Activated CD4-positive, alpha-beta T cell treated with anti-CD3 and anti-CD28 coated beads for 24 hours (primary cell): ENCODE results near the gene GLYATL1.
"Not testable (repeated sequence)": the region's sequence is repeated elsewhere in the genome, so short reads cannot be mapped to it uniquely, and the experiment has no call there.

Experiments
- DNase-seq, 2 donors: peaks; one replicate each; pipeline ENCODE4 v3.0.0-alpha.2; 2020; ENCODE audit warnings: low read depth in 2 of 2

The GLYATL1 gene

GRCh38 chr11:58998480-58999290, 59.4 kb downstream of the GLYATL1 start:
- no peak for DNase-seq

DNA sequence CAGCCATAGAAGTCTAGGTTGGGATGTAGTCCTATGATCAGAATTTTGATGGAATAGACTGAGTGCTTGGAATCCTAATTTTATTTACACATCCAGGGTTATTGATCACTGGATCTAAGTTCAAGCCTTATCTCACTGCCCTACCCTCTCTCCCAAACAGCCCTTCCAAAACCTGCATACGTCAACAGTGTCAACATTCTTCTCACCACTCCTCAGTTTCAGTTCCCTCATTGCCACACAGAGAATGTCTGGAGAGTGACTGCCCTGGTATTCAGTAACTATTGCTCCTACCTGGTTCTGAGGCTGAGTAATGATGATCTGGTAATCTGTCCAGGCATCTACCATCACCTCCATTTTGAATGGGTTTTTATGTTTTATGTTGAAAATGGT, 60.0 kb downstream of the GLYATL1 start:
- DNase-seq: no peak

- no peak for DNase-seq
Measured at GRCh38 chr11:59000003-59000402, 60.7 kb downstream of the GLYATL1 start.

DNA sequence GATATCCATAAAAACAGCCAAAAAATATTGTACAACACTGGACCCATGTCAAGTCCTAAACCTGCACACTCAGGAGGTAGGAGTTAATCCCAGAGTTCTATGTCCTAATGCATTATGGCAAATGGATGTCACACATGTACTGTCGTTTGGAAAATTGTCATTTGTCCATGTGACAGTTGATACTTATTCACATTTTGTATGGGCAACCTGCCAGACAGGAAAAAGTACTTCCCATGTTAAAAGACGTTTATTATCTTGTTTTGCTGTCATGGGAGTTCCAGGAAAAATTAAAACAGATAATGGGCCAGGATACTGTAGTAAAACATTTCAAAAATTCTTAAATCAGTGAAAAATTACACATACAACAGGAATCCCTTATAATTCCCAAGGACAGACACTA, 62.7 kb downstream of the GLYATL1 start:
- DNase-seq: not testable (repeated sequence)
